GM12801 (cell line): ENCODE data around the gene VPS33B.

Source experiments
- TF ChIP-seq, protein P1 (sequence below): IDR thresholded peaks from one replicate; pipeline ENCODE4 v1.5.1; 2011; ENCODE audit warnings: control low read depth; ENCODE audit not compliant: insufficient read length; ENCODE audit errors: extremely low read depth

The VPS33B gene

DNA sequence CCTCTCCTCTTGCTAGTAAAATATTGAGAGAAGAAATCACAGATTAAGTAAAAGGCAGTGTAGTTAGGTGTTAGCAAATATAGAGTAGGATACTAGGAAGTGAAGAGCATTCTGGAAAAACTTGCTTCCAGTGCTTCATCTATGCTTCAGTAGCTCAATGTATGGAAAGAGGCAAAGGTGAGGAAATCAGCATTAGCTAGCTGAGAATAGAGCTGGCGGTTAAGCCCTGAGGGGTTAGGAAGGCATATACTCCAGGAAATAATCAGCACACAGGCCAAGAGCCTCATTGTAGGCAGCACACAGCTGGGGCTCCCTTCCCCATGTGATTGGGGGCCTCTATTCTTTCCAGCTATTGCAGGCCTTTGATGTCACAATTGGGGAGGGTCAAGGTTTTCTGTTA is 54.0 kb downstream of the VPS33B start:
- TF ChIP-seq, protein P1, sequence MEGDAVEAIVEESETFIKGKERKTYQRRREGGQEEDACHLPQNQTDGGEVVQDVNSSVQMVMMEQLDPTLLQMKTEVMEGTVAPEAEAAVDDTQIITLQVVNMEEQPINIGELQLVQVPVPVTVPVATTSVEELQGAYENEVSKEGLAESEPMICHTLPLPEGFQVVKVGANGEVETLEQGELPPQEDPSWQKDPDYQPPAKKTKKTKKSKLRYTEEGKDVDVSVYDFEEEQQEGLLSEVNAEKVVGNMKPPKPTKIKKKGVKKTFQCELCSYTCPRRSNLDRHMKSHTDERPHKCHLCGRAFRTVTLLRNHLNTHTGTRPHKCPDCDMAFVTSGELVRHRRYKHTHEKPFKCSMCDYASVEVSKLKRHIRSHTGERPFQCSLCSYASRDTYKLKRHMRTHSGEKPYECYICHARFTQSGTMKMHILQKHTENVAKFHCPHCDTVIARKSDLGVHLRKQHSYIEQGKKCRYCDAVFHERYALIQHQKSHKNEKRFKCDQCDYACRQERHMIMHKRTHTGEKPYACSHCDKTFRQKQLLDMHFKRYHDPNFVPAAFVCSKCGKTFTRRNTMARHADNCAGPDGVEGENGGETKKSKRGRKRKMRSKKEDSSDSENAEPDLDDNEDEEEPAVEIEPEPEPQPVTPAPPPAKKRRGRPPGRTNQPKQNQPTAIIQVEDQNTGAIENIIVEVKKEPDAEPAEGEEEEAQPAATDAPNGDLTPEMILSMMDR = no peak

DNA sequence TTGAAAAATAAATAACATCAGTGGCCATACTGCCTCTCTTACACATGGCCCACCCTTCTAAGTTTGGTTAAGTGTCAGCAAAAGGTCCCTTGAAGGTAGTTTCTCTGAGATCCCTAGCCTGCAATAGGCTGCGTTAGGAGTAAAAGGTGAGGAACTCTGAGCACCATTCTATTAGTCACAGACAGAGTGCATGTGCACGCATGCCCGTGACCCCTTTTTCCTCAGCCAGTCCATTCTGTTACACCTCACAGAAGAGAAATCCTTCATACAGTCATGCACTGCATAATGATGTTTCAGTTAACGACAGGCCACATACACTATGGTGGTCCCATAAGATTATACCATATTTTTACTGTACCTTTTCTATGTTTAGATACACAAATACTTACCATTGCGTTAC is 55.2 kb downstream of the VPS33B start:
- TF ChIP-seq, protein P1 = no peak

DNA sequence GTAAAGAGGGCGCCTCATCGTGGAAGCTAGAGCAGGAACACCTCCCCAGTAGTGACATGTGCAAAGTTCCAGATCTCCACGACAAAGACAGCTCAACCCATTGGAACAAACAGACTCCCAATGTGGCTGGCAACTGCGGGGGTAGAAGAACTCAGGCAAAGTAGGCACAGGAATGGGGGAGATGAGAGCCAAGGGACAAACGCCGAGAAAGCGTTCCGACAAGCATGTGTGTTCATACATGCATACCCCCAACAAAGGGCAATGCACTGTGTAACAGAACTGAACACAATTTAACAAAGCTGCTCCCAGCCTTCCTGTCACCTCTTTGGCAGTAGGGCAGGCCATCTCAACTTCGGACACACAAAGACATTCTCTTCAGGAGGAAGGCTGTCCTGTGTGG is 56.1 kb downstream of the VPS33B start:
- TF ChIP-seq, protein P1 = no peak

DNA sequence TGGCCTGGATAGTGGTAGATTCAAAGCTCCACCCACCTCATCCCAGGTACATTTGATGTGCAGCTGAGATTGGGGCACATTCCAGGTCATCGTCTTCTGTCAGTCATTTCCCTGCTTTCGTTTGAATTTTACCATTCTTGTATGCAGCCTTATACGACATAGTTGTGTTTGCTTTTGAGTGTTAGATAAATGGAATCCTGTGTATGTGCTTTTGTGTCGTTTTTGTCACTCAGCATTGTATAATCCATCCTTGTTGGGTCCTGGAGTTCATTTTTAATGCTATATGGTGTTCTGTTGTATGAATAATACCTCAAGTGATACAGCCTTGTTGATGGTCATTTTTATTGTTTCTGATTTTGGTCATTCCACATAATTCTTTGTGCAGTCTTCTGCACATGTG is 60.4 kb downstream of the VPS33B start:
- TF ChIP-seq, protein P1 = no peak

DNA sequence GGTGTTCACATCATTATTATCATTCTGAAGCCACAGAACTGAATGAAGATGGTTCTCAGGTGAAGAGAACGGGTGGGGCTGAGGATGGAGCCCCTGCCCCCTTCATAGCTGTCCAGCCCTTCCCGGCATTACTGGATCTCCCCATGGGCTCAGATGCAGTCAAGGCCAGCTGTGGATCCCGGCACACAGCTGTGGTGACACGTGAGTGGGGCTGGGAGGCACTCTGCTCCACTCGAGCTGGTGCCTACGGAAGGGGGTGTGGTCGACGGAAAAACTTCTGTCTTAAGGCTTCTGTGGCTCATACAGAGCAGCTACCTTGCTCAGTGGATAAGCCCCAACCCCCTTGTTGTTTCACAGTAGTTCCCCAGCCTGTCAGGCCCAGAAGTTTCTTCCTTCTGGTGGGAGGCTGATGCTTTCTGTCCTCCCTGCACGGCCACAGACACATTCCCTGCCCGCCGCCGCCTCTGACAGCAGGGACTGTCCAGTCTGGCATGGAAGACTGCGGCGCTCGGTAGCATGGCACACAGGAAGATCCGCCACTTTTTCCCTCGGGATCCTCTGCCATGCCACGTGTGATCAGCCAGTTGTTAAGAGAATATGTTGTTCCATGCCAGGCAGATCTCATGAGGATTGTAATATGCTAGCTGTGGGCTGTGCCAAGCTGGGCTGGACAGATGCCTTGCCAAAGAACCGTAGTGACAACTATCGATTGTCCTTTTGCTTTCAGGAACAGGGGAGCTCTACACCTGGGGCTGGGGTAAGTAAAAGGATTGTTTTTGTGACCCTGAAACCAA is 61.9 kb downstream of the VPS33B start:
- TF ChIP-seq, protein P1 = no peak

DNA sequence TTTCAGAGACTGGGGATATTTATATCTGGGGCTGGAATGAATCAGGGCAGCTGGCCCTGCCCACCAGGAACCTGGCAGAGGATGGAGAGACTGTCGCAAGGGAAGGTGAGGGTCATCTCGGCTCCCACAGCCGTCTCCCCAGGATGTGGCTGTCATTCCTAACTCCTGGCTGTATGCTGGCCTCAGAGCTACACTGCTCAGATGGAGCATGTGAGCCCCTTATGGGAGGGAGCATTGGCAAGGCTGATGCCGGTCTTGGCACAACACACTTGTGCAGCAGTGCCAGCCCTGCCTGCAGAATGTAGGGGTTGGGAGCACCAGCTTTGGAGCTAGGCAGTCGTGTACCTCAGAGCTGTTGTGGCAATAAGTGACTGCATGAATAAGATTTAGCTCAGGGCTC is 62.5 kb downstream of the VPS33B start:
- TF ChIP-seq, protein P1 = no peak

DNA sequence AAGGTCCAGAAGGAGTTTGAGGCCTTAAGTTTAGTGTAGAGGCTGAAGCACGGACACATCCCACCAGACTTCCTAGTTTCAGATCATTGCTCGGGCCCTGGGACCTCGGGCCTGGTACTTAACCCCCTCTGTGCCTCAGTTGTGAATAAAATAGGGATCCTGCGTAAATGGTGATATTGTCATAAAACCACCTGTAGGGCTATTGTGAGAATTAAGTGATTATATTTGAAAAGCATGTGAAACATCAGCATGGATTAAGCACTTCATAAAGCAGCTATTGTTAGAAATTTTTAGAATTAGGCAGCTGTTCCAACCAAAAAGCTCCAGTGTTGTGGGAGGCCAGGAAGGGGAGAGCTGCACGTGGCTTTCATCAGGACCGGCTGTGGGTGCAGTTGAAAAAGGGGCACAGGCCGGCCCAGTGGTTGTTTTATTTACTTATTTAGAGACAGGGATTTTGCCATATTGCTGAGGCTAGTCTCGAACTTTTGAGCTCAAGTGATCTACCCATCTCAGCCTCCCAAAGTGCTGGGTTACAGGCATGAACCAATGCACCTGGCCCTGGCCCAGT is 63.3 kb downstream of the VPS33B start:
- TF ChIP-seq, protein P1 = no peak
